HUES6 (cell line): ENCODE data around the gene S100A2.

Experiments used
- H3K27ac ChIP-seq: 2 replicates; pipeline ENCODE4 v1.7.0; 2013; ENCODE audit warnings: low read depth, mild to moderate bottlenecking, low read length, inconsistent platforms
- H3K27me3 ChIP-seq: 2 replicates; pipeline ENCODE4 v1.6.1; 2013; ENCODE audit warnings: low read length; ENCODE audit not compliant: control insufficient read depth, insufficient read depth
- H3K36me3 ChIP-seq: 2 replicates; pipeline ENCODE4 v1.6.1; 2013; ENCODE audit warnings: low read length; ENCODE audit not compliant: control insufficient read depth, insufficient read depth
- H3K4me1 ChIP-seq: 2 replicates; pipeline ENCODE4 v1.6.1; 2013; ENCODE audit warnings: low read length; ENCODE audit not compliant: control insufficient read depth, insufficient read depth
- H3K4me3 ChIP-seq: 2 replicates; pipeline ENCODE4 v1.5.1; 2013; ENCODE audit warnings: low read depth, low read length
- H3K9ac ChIP-seq: one replicate; pipeline ENCODE4 v1.6.1; 2013; ENCODE audit warnings: mild to moderate bottlenecking, low read length
- H3K9me3 ChIP-seq: 2 replicates; pipeline ENCODE4 v1.6.1; 2013; ENCODE audit warnings: low read depth, low read length; ENCODE audit not compliant: control insufficient read depth, insufficient read depth

Gene S100A2

DNA sequence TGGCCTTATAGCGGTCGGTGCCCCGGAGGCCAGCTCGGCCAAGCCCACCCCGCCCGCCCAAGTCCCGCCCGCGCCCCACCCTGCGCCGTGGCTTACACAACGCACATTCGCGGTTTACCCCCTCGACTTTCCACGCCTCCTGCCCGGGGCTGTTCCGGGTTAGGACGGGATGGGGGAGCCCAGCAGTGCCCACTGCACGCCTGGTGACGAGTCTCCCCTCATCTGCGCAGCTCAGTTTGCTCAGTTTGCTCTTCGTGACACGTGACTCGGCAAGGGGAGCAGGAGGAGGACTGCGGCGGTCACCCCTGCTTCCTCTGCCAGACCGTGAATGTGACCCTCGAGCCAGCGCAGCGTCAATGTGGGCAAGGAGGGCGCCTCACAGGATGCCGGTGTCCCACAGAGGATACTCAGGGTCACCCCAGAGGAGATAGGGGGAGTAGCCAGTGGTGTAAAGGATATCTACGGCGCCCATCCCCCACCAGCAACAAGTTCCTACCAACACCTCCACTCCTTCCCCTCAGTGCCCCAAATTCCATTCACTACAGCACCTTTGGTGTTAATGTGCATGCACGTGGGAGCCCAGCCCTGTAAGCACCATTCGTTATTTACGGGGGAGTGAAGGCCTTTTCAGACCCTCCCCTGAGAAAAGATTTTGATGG lies 29.5 kb downstream of the S100A2 start:
- Histone ChIP-seq H3K9ac (peak overlapping the region; percentile 14), H3K4me1 (peaks cover 34% of the 10 kb centered on the region), H3K9me3 (no peaks in the 10 kb centered on the region), H3K36me3 (no peaks in the 10 kb centered on the region), H3K27me3 (peaks cover 16% of the 10 kb centered on the region; the same call in 1 of the 2 replicates), H3K27ac (no peak overlapping the region), H3K4me3 (peak overlapping the region; percentile 55)

DNA sequence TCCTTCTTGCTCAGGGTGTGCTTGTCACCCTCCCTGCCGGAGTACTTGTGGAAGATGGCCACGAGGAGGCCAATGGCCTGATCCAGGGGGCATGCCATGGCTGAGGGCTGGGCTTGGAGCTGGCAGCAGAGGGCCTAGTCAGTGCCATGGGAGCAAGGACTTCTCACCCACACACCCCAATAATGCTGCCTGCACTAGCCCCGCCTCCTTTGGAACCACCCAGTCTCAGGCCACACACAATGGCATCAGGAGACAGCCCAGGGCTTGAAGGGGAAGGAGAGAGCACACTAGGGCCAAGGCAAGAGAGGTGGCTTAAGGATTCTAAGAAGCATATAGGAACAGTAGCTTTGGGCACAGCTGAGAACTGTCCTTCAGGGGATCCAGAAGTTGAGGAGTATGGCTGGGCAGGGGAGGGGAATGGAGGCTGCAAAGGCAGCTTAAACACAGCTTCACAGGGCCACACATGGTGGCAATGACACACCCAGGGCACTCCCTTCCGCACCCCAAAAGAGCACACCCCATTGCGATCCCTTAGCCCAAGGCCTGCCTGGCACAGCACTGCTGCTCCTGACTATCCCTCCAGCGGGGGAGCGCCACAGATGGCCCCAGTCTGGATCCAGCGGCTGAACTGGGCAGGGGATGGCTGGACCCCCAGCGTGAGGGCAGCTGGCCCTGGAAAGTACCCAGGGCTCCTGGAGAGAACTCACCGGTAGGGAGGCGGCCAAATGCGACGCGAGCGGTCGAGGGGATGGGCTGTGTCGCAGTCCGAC lies 30.2 kb downstream of the S100A2 start, which contains the start of gene S100A6:
TSS of gene S100A6 (minus strand) at position 750 of the 770 bp plus-strand sequence. CDS start at position 98, 652 bp downstream.
- Histone ChIP-seq H3K4me1 (peaks cover 34% of the 10 kb centered on the region), H3K36me3 (no peaks in the 10 kb centered on the region), H3K27ac (no peak within 1 kb of the TSS), H3K9ac (peak within 1 kb of the TSS; percentile 14), H3K27me3 (peaks cover 16% of the 10 kb centered on the region; the same call in 1 of the 2 replicates), H3K9me3 (no peaks in the 10 kb centered on the region), H3K4me3 (peak within 1 kb of the TSS; percentile 55)

DNA sequence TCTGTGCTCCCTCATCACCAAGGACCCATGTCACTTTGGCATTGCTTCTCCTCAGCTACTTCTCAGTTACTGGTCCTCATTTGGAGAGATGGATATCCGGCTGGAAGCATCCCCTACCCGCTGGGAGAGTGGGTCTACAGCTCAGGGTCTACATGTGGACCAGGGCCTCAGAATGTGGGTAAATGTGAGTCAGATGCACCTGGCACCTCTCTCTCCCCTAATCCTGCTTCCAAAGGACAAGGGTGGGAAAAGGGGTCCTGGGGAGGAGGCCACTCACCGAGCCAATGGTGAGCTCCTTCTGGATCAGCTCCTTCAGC lies 30.8 kb downstream of the S100A2 start:
- H3K27me3 ChIP-seq = peaks cover 16% of the 10 kb centered on the region; the same call in 1 of the 2 replicates
- H3K4me1 ChIP-seq = peaks cover 34% of the 10 kb centered on the region
- H3K9ac ChIP-seq = no peak overlapping the region
- H3K9me3 ChIP-seq = no peaks in the 10 kb centered on the region
- no peak overlapping the region; the same call in 1 of the 2 replicates for H3K4me3 ChIP-seq
- H3K27ac ChIP-seq = no peak overlapping the region
- no peaks in the 10 kb centered on the region for H3K36me3 ChIP-seq

DNA sequence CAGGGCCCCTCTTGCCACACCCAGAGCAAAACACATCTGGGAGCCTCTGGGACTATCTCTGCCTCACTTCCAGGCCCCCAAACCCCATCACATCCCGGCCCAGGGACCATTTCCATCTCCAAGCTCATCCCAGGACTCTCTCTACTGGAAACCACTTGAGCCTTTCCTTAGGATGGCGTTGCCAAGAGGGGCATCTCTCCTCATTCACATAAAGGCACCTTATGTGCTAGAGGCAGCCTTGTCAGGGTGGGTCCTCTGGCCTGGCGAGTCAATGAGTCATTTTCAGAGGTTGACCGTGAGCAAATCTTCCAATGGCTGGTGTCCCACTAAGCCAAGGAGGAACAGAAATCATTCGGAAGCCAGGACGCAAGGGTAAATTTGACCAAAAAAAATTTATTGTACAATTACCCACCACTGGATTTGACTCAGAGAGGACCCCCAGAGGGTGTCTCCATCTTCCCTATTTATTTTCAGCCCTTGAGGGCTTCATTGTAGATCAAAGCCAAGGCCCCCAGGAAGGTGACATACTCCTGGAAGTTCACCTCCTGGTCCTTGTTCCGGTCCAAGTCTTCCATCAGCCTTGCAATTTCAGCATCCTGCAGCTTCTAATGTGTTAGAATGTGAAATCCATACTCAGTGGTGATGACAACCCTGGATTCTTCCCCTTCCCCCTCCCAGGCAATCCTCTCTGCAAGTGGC lies 31.3 kb downstream of the S100A2 start:
- H3K4me3 ChIP-seq = no peak overlapping the region
- no peaks in the 10 kb centered on the region for H3K36me3 ChIP-seq
- no peaks in the 10 kb centered on the region for H3K9me3 ChIP-seq
- no peak overlapping the region for H3K27ac ChIP-seq
- H3K27me3 ChIP-seq = peaks cover 16% of the 10 kb centered on the region; the same call in 1 of the 2 replicates
- peaks cover 34% of the 10 kb centered on the region for H3K4me1 ChIP-seq
- H3K9ac ChIP-seq = no peak overlapping the region

DNA sequence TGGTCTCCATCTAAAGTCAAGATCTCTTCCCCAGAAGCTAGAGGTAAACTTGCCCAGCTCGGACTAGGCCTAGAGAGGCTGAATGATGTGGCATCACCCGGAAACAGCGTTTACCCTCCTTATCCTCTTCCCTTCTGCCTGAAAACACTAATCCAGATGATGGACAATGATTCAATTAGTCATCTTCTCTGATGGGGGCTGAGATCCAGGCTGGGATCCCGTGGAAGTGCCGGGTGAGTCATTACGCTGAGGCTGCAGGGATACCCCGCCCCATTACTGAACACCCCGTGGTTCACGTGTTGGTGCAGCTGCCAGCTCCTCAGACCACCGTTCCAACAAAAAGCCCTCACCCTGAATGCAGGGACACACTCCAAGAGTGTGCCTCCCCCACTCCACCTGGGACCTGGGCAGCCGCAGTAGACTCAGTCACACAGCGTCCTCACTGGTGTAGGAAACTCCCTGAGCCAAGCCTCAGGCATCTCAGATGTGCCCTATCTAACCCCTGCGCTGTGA lies 31.9 kb downstream of the S100A2 start:
- no peaks in the 10 kb centered on the region for H3K36me3 ChIP-seq
- H3K9me3 ChIP-seq = no peaks in the 10 kb centered on the region
- H3K27me3 ChIP-seq = peaks cover 16% of the 10 kb centered on the region; the same call in 1 of the 2 replicates
- peaks cover 34% of the 10 kb centered on the region for H3K4me1 ChIP-seq
- H3K4me3 ChIP-seq = peak overlapping the region; percentile 42
- no peak overlapping the region for H3K9ac ChIP-seq
- no peak overlapping the region for H3K27ac ChIP-seq

DNA sequence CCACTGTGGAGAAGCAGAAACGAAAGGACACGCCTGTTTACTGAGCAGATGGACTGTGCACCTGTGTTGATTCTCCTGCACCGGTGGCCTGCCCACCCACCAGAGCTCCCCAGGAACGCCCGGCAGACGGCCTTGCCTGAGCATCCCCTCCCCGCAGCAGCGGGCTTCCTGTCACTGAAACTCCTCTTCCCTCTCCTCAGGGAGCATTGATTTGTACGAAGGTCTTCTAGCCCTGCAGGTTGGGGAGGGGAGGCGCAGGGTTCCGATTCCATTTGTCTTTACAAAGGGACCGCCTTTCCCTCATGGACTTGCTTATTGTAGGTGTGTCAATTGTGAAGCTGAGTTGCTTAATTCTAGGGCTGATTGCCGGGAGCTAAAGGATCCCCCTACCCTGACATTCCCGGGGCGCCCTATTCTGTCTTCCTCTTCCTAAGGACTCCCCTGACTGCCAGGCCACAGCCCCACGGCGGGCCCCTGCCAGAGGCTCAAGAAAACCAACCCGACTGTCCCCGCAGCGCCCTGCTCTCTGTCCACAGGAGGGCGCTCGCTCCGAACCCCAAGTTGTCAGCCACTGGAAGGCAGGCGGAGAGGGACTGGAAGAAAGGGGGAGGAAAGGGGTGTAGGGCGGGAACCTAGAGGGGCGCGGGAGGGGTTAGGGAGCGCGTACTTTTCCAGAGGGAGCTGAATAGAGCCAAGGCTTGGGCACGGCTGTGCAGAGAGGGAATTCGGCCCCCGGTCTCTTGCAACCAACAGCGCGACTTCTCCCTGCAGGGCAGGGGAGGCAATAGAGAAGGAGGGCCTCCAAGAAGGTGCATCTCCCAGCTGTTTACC lies 32.7 kb downstream of the S100A2 start:
- Histone ChIP-seq H3K36me3 (no peaks in the 10 kb centered on the region), H3K27me3 (peaks cover 16% of the 10 kb centered on the region; the same call in 1 of the 2 replicates), H3K4me3 (peak overlapping the region; percentile 42), H3K9me3 (no peaks in the 10 kb centered on the region), H3K9ac (peak overlapping the region; percentile 14), H3K27ac (no peak overlapping the region), H3K4me1 (peaks cover 28% of the 10 kb centered on the region)

DNA sequence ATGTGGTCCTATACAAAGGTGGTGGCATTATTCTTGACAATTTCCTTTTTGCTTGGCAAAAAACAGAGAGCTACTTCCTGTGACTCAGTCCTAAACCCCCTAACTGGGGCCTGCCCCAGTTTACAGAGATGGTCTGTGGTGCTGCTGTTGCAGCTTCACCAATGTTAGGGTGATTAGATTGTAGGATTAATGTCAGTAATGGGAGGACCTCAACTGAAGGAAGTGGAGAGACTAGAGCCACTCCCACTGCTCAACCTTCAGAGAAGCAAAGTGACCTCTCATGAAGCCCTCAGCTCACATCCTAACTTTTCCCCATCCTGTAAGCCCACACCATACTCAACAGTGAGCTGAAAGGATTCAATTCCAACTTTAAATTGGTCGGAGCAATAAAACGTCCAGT lies 33.5 kb downstream of the S100A2 start:
- Histone ChIP-seq H3K9me3 (no peaks in the 10 kb centered on the region), H3K27ac (no peak overlapping the region), H3K4me1 (peaks cover 31% of the 10 kb centered on the region), H3K36me3 (no peaks in the 10 kb centered on the region), H3K27me3 (peaks cover 16% of the 10 kb centered on the region; the same call in 1 of the 2 replicates), H3K4me3 (no peak overlapping the region), H3K9ac (no peak overlapping the region)

DNA sequence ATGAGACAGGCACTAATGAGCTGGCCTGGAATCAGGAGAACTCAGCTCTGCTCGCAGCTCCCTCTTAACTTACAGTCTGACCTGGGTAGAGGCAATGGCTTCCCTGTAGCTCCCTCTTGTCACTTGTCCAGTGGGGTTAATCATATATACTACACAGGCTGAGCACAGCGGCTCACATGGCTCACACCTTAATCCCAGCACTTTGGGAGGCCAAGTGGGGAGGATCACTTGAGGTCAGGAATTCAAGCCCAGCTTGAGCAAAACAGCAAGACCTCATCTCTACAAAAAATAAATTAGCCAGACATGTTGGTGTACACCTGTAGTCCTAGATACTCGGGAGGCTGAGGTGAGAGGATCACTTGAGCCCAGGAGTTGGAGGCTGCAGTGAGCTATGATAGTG lies 34.0 kb downstream of the S100A2 start:
- no peaks in the 10 kb centered on the region for H3K36me3 ChIP-seq
- no peak overlapping the region for H3K4me3 ChIP-seq
- peaks cover 36% of the 10 kb centered on the region for H3K4me1 ChIP-seq
- no peak overlapping the region for H3K9ac ChIP-seq
- peaks cover 16% of the 10 kb centered on the region; the same call in 1 of the 2 replicates for H3K27me3 ChIP-seq
- no peaks in the 10 kb centered on the region for H3K9me3 ChIP-seq
- H3K27ac ChIP-seq = no peak overlapping the region

DNA sequence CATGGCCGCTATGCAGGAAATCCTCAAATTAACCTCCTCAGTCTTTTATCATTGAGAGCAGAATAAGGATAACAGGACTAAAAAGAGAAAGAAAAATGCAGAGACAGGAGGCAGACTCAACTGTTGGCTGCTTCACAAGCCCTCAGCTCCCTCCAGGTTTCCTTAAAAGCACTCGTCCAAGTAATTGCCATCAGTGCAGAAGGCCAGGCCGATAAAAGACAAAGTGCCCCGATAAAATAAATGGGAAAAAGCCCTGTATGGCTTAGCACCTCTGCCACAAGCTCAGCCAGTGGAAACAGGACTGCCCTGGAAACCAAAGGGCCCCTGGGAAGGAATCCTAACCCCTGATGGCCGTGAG lies 38.0 kb downstream of the S100A2 start:
- H3K9me3 ChIP-seq = no peaks in the 10 kb centered on the region
- no peak overlapping the region for H3K27ac ChIP-seq
- H3K27me3 ChIP-seq = no peaks in the 10 kb centered on the region
- no peaks in the 10 kb centered on the region for H3K36me3 ChIP-seq
- peaks cover 25% of the 10 kb centered on the region for H3K4me1 ChIP-seq
- H3K4me3 ChIP-seq = no peak overlapping the region
- H3K9ac ChIP-seq = no peak overlapping the region

DNA sequence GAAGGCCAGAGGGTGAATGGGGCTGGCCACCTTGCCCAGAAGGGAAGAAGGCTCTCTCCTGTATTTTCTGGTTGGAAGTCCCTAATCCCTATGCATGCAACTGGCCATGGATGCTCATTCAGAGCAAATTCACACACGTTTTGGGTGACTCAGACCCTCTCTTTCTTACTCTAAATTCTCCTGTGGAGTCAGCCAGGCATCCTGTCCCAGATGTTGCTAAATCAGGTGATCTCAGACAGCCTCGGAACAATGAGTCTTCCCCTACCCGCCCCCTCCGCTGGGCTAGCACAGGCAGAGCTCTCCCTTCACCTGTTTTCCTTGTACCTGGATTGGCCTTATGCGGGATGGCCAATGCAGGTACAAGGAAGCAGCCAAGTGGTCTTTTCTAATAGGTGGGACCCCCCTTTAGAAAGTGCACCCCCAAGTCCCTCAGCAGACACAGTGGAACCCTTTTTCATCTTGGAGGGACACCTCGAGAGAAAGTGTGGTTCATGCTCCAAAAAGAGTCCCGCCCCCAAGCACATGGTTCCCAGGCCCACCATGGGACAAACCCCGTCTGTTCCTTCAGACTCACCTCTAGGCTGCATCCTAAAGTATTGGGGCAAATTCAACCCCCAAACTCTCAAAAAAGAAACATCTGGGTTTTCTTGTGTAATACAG lies 38.5 kb downstream of the S100A2 start:
- Histone ChIP-seq H3K27me3 (no peaks in the 10 kb centered on the region), H3K4me1 (peaks cover 21% of the 10 kb centered on the region), H3K27ac (no peak overlapping the region)

More for the DNA sequence above, 38.5 kb downstream of the S100A2 start:
- no peak overlapping the region for H3K4me3 ChIP-seq
- H3K9me3 ChIP-seq = no peaks in the 10 kb centered on the region
- no peak overlapping the region for H3K9ac ChIP-seq
- no peaks in the 10 kb centered on the region for H3K36me3 ChIP-seq
